C4-2B (cell line): Measurements from ENCODE around the gene ADAP1.

ENCODE experiments used
- CTCF ChIP-seq: fragments of 450-650 bp; conservative IDR thresholded peaks from 2 replicates; pipeline ENCODE4 v1.5.1; 2017; ENCODE audit warnings: mild to moderate bottlenecking
- ZFX ChIP-seq: fragments of 450-650 bp; IDR thresholded peaks from 2 replicates; pipeline ENCODE4 v1.6.1; 2017

GRCh38 chr7:909358-910329 is 44.8 kb downstream of the ADAP1 start:
- TF ChIP-seq CTCF (peak; percentile 39; the same call in 1 of the 2 replicates), ZFX (no peak)
